ENCODE results near the gene PARP4.

GRCh38 chr13:24500977-24501376 lies 11.6 kb downstream of the PARP4 start:
- TF ChIP-seq RFX5 (IDR thresholded peaks at IDR 0.05; ENCODE audit: low read depth, low read length) (no peak), CEBPB (IDR thresholded peaks at IDR 0.05; ENCODE audit: low read depth, low read length) (no peak), POLR2A (IDR thresholded peaks at IDR 0.05; ENCODE audit: low read depth, low read length) (no peak), BHLHE40 (IDR thresholded peaks at IDR 0.05; ENCODE audit: low read depth, low read length) (no peak), CTCF (conservative IDR thresholded peaks at IDR 0.05; ENCODE audit: low read depth, low read length) (no peak), ELK1 (IDR thresholded peaks at IDR 0.05; ENCODE audit: borderline replicate concordance, low read depth, low read length) (no peak), MAZ (IDR thresholded peaks at IDR 0.05; ENCODE audit: borderline replicate concordance, low read depth, low read length) (no peak), FOS (IDR thresholded peaks at IDR 0.05; ENCODE audit: low read depth, low read length) (no peak), MAFK (IDR thresholded peaks at IDR 0.05; ENCODE audit: low read depth, low read length) (no peak), RAD21 (IDR thresholded peaks at IDR 0.05; ENCODE audit: low read length) (no peak), CHD1 (IDR thresholded peaks at IDR 0.05; ENCODE audit: low read depth, low read length) (no peak)

Measured in IMR-90 (cell line).